ENCODE measurements around the gene RNF220. TPM values are rescaled to one million over a fixed set of nuclear protein-coding genes. Genes with fewer than 3 reads are reported as not detected.

Gene RNF220
- total RNA-seq, 1 donor from 2014 or later: 58.4 TPM

DNA sequence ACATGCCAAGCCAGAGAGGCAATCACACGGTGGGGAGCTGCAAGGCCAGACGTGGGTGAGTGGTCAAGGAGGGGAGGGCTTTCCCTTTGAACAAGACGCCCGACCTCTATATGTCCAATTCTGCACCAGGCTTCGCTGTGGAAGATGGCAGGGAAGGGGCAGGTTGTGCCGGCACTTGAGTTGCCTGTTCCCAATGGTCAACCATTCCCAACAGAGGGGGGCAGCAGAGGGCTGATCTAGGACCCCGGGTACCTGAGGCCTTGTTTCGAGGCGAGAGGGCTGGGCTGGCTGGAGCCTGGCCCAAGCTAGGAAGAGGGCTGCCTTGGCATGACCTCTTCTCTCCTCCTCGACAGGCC, 204.3 kb downstream of the RNF220 start:
- no peaks in the 10 kb centered on the region for H3K4me1 Mint-ChIP-seq (ENCODE audit: low read depth)
- TF ChIP-seq, protein P1, sequence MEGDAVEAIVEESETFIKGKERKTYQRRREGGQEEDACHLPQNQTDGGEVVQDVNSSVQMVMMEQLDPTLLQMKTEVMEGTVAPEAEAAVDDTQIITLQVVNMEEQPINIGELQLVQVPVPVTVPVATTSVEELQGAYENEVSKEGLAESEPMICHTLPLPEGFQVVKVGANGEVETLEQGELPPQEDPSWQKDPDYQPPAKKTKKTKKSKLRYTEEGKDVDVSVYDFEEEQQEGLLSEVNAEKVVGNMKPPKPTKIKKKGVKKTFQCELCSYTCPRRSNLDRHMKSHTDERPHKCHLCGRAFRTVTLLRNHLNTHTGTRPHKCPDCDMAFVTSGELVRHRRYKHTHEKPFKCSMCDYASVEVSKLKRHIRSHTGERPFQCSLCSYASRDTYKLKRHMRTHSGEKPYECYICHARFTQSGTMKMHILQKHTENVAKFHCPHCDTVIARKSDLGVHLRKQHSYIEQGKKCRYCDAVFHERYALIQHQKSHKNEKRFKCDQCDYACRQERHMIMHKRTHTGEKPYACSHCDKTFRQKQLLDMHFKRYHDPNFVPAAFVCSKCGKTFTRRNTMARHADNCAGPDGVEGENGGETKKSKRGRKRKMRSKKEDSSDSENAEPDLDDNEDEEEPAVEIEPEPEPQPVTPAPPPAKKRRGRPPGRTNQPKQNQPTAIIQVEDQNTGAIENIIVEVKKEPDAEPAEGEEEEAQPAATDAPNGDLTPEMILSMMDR (IDR thresholded peaks at IDR 0.05): peak; percentile 60
- H3K27me3 Mint-ChIP-seq (ENCODE audit: low read depth): peaks cover 16% of the 10 kb centered on the region
- peak; percentile 48 for DNase-seq (ENCODE audit: low spot score)
- H3K27ac Mint-ChIP-seq (ENCODE audit: unreplicated experiment): no peak overlapping the region
- no peaks in the 10 kb centered on the region for H3K36me3 Mint-ChIP-seq (ENCODE audit: low read depth)
- no peak overlapping the region for H3K4me3 Mint-ChIP-seq (ENCODE audit: unreplicated experiment)
- no peaks in the 10 kb centered on the region for H3K9me3 Mint-ChIP-seq (ENCODE audit: low read depth)

DNA sequence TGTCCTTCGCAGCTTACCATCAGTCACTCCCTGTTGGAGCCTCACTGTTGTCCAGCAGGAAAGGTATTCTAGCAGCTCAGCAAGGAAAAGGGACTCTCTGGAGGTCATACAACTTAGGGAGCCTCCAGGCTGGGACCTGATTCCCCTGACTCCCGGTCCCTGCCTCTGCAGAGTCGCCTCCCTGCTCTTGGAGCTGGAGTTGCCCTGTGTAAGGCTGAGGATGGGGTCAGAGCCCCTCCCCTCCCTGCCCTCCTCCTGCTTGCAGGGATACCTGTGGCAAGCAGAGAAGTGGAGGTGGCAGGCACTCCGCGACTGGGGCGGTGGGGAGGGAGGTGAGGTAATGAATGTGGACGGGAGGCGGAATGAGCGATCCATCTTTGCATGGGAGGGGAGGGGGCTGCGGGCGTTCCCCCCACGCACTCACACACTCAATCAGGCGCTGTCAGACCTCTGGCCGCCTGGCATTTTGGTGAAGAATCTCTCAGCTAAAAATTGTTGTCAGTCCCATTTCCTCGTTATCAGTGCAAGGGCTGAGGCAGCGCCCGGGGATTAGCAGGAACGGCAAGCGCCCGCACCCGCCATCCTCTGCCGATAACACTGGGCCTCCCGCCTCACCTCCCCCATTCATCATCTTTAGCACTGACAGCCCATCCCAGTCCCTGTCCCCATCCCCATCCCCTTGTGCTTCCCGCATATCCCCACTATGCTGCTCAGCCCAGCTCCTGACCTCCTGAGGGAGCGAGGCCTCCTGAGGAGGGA, 204.9 kb downstream of the RNF220 start:
- TF ChIP-seq, protein P1 (IDR thresholded peaks at IDR 0.05): no peak
- H3K9me3 Mint-ChIP-seq (ENCODE audit: low read depth): no peaks in the 10 kb centered on the region
- DNase-seq (ENCODE audit: low spot score): peak; percentile 73
- no peaks in the 10 kb centered on the region for H3K36me3 Mint-ChIP-seq (ENCODE audit: low read depth)
- no peak overlapping the region for H3K27ac Mint-ChIP-seq (ENCODE audit: unreplicated experiment)
- H3K27me3 Mint-ChIP-seq (ENCODE audit: low read depth): peaks cover 16% of the 10 kb centered on the region
- no peaks in the 10 kb centered on the region for H3K4me1 Mint-ChIP-seq (ENCODE audit: low read depth)
- no peak overlapping the region for H3K4me3 Mint-ChIP-seq (ENCODE audit: unreplicated experiment)

DNA sequence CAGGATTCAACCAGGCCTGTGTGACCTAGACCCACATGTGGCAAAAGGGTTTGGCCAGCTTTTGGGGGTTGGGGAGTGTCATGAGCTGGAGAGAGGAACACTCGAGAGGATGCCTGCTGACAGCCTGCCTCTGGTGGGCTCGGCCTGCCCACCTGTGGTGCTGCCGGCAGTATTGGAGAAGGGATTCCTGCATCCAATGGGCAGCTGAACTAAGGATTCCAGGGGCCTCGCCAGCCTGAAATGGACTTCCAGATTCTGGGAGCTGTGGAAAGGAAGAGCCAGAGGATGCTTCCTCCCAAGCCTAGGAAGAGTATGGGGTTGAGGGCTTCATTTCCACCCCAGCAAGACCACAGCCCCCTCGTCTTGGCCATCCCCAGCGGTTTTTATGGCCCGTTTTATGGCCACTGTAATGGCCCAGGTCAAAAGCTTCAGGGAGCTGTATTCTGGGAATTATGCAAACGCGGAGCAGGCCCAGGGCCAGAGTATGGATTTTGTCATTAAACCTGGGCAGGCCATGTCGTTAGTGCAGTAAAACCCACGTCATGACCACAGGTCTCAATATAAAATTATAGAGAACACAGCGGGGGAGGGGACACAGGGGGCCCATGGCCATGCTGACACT, 205.6 kb downstream of the RNF220 start:
- Mint-ChIP-seq H3K4me3 (ENCODE audit: unreplicated experiment) (no peak overlapping the region), H3K4me1 (ENCODE audit: low read depth) (no peaks in the 10 kb centered on the region), H3K36me3 (ENCODE audit: low read depth) (no peaks in the 10 kb centered on the region), H3K27ac (ENCODE audit: unreplicated experiment) (no peak overlapping the region), H3K27me3 (ENCODE audit: low read depth) (peaks cover 16% of the 10 kb centered on the region), H3K9me3 (ENCODE audit: low read depth) (no peaks in the 10 kb centered on the region)
- DNase-seq (ENCODE audit: low spot score): peak; percentile 57
- TF ChIP-seq, protein P1 (IDR thresholded peaks at IDR 0.05): no peak

DNA sequence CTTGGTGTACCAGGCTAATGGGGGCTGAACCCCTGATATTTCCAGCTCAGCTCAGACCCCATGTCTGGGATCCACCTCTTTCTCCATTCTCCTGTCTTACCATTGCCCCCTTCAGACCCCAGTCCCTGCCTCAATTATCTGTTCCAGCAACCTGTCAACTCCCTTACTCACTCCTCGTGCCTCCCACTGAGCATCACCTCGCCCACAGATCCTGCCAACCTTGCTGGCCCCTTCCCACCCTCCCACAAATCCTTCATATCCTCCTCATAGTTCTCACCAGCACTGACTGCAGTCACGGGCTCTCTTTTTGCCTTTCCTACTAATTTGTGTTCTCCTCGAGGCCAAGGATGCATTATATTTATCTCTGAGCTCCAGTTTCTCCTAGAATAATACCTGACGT, 206.4 kb downstream of the RNF220 start:
- no peak overlapping the region for H3K4me3 Mint-ChIP-seq (ENCODE audit: unreplicated experiment)
- no peaks in the 10 kb centered on the region for H3K4me1 Mint-ChIP-seq (ENCODE audit: low read depth)
- no peak overlapping the region for H3K27ac Mint-ChIP-seq (ENCODE audit: unreplicated experiment)
- TF ChIP-seq, protein P1 (IDR thresholded peaks at IDR 0.05): no peak
- no peaks in the 10 kb centered on the region for H3K36me3 Mint-ChIP-seq (ENCODE audit: low read depth)
- H3K9me3 Mint-ChIP-seq (ENCODE audit: low read depth): no peaks in the 10 kb centered on the region
- peaks cover 13% of the 10 kb centered on the region for H3K27me3 Mint-ChIP-seq (ENCODE audit: low read depth)
- DNase-seq (ENCODE audit: low spot score): no peak

DNA sequence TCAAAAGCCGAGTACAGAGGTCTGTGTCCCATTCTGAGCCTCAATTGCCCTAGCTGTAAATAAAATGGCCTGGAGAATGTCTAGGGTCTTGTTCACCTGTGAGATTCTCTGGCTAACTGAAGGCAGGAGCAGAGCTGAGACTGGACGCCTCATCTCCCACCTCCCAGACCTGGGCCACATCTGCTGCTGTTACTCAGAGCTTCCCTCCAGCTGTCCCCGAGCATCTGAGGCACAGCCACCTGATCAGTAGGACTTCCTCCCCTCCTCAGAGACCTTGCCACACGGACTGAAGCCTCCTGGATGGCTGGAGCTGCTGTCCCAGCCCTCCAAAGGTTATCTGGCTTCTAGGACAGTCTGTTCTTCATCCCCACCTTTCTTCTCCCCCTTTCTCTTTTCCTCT, 206.8 kb downstream of the RNF220 start:
- Mint-ChIP-seq H3K4me1 (ENCODE audit: low read depth) (peaks cover 3% of the 10 kb centered on the region), H3K4me3 (ENCODE audit: unreplicated experiment) (no peak overlapping the region), H3K27ac (ENCODE audit: unreplicated experiment) (no peak overlapping the region), H3K9me3 (ENCODE audit: low read depth) (no peaks in the 10 kb centered on the region), H3K36me3 (ENCODE audit: low read depth) (no peaks in the 10 kb centered on the region), H3K27me3 (ENCODE audit: low read depth) (peaks cover 14% of the 10 kb centered on the region)
- peak; percentile 47 for DNase-seq (ENCODE audit: low spot score)
- TF ChIP-seq, protein P1 (IDR thresholded peaks at IDR 0.05): no peak

All from chondrocyte (in vitro differentiated cells).